ENCODE results near the gene YTHDF1.

Gene YTHDF1

GRCh38 chr20:63216041-63216848, at the start of gene YTHDF1:
Gene YTHDF1, minus strand, starts transcription at chr20:63216131. Its CDS starts 239 bp downstream, at chr20:63215892.
- peak; percentile 91 for ATAC-seq

GRCh38 chr20:63264519-63264918, 48.6 kb upstream of the YTHDF1 start:
- ATAC-seq, result no peak
- TF ChIP-seq PPARA (CRISPR knock-in tag; IDR thresholded peaks at IDR 0.05; ENCODE audit: borderline replicate concordance), result no peak
- TF ChIP-seq CSRNP3 (CRISPR knock-in tag; IDR thresholded peaks at IDR 0.05), result no peak
- no peak for TF ChIP-seq ZFP3 (CRISPR knock-in tag; IDR thresholded peaks at IDR 0.05)
- no peak for TF ChIP-seq ZNF8 (CRISPR knock-in tag; IDR thresholded peaks at IDR 0.05)
- no peak for TF ChIP-seq PATZ1 (CRISPR knock-in tag; IDR thresholded peaks at IDR 0.05; ENCODE audit: borderline replicate concordance)
- TF ChIP-seq TSHZ2 (CRISPR knock-in tag; IDR thresholded peaks at IDR 0.05), result no peak
- no peak for TF ChIP-seq ARNTL (CRISPR knock-in tag; IDR thresholded peaks at IDR 0.05; ENCODE audit: borderline replicate concordance, low read depth)
- no peak for TF ChIP-seq BACH2 (CRISPR knock-in tag; IDR thresholded peaks at IDR 0.05; ENCODE audit: borderline replicate concordance)
- TF ChIP-seq ZFP30 (CRISPR knock-in tag; IDR thresholded peaks at IDR 0.05), result no peak
- no peak for TF ChIP-seq ESRRG (CRISPR knock-in tag; IDR thresholded peaks at IDR 0.05)
- TF ChIP-seq GLIS3 (CRISPR knock-in tag; IDR thresholded peaks at IDR 0.05), result no peak
- TF ChIP-seq OSR1 (CRISPR knock-in tag; IDR thresholded peaks at IDR 0.05), result no peak

More at GRCh38 chr20:63216041-63216848, at the start of gene YTHDF1:
- no peak for TF ChIP-seq ISL1 (CRISPR knock-in tag; IDR thresholded peaks at IDR 0.05)
- no peak for TF ChIP-seq OSR1 (CRISPR knock-in tag; IDR thresholded peaks at IDR 0.05)
- TF ChIP-seq GLIS3 (CRISPR knock-in tag; IDR thresholded peaks at IDR 0.05), result no peak
- TF ChIP-seq CREB5 (CRISPR knock-in tag; IDR thresholded peaks at IDR 0.05; ENCODE audit: low read depth), result no peak
- TF ChIP-seq ARNTL (CRISPR knock-in tag; IDR thresholded peaks at IDR 0.05; ENCODE audit: borderline replicate concordance, low read depth), result no peak
- TF ChIP-seq BACH2 (CRISPR knock-in tag; IDR thresholded peaks at IDR 0.05; ENCODE audit: borderline replicate concordance), result no peak
- TF ChIP-seq TSHZ2 (CRISPR knock-in tag; IDR thresholded peaks at IDR 0.05), result no peak
- no peak for TF ChIP-seq PPARA (CRISPR knock-in tag; IDR thresholded peaks at IDR 0.05; ENCODE audit: borderline replicate concordance)
- TF ChIP-seq CSDC2 (CRISPR knock-in tag; IDR thresholded peaks at IDR 0.05), result no peak
- no peak for TF ChIP-seq ESRRG (CRISPR knock-in tag; IDR thresholded peaks at IDR 0.05)
- TF ChIP-seq ZFP30 (CRISPR knock-in tag; IDR thresholded peaks at IDR 0.05), result no peak
- no peak for TF ChIP-seq CSRNP3 (CRISPR knock-in tag; IDR thresholded peaks at IDR 0.05)
- TF ChIP-seq ZFP3 (CRISPR knock-in tag; IDR thresholded peaks at IDR 0.05), result no peak
- no peak for TF ChIP-seq RARB (CRISPR knock-in tag; IDR thresholded peaks at IDR 0.05)
- TF ChIP-seq ZNF565 (CRISPR knock-in tag; conservative IDR thresholded peaks at IDR 0.05; ENCODE audit: low read depth), result no peak
- no peak for TF ChIP-seq ZNF8 (CRISPR knock-in tag; IDR thresholded peaks at IDR 0.05)
